Hepatocyte (in vitro differentiated cells): ENCODE results near the gene OR2W3.

Source experiments
- CTCF ChIP-seq: fragments of 200-600 bp; sonication (generic); IDR thresholded peaks from 2 replicates; pipeline ENCODE4 v1.5.1; 2016; ENCODE audit warnings: antibody characterized with exemption, mild to moderate bottlenecking; ENCODE audit not compliant: poor library complexity
- EZH2 ChIP-seq: fragments of 200-600 bp; sonication (generic); IDR thresholded peaks from 2 replicates; pipeline ENCODE4 v1.6.1; 2016; ENCODE audit warnings: antibody characterized with exemption, mild to moderate bottlenecking, borderline replicate concordance

GRCh38 chr1:247923941-247924340 lies 28.6 kb downstream of the OR2W3 start:
- TF ChIP-seq CTCF = no peak
- no peak for TF ChIP-seq EZH2
